DOHH2 (cell line): Measurements from ENCODE around the gene CUL7.

ENCODE experiments used
- EZH2phosphoT487 ChIP-seq: fragments of 200-600 bp; sonication (generic); IDR thresholded peaks from 2 replicates; pipeline ENCODE4 v1.6.1; 2017; ENCODE audit warnings: borderline replicate concordance, mild to moderate bottlenecking, antibody characterized with exemption, low read length, moderate library complexity, mixed read lengths
- TF ChIP-seq, protein P1 (sequence below): fragments of 200-600 bp; sonication (generic); IDR thresholded peaks from one replicate; pipeline ENCODE4 v1.5.1; 2014; ENCODE audit warnings: antibody characterized with exemption, mild to moderate bottlenecking, low read depth, low read length; ENCODE audit not compliant: poor library complexity, severe bottlenecking

DNA sequence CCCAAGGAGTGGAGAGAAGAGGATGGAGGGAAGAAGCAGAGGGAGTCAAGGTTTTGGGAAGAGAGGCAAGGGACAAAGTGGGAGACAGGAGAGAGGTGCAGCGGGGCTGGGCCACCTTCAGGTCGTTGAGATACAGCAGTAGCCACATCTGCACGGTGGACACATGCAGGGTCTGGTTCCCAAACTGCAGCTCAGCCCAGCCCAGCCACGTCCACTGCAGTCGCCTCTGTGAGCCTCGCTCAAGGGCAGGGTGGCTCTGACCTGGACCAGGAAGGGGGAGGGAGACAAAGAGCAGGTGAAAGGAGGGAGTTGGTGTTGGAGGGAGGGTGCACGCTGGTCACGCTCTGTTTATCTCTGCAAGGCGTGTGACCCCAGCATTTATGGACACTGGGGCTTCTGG is 14.9 kb downstream of the CUL7 start:
- TF ChIP-seq, protein P1, sequence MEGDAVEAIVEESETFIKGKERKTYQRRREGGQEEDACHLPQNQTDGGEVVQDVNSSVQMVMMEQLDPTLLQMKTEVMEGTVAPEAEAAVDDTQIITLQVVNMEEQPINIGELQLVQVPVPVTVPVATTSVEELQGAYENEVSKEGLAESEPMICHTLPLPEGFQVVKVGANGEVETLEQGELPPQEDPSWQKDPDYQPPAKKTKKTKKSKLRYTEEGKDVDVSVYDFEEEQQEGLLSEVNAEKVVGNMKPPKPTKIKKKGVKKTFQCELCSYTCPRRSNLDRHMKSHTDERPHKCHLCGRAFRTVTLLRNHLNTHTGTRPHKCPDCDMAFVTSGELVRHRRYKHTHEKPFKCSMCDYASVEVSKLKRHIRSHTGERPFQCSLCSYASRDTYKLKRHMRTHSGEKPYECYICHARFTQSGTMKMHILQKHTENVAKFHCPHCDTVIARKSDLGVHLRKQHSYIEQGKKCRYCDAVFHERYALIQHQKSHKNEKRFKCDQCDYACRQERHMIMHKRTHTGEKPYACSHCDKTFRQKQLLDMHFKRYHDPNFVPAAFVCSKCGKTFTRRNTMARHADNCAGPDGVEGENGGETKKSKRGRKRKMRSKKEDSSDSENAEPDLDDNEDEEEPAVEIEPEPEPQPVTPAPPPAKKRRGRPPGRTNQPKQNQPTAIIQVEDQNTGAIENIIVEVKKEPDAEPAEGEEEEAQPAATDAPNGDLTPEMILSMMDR = no peak
- TF ChIP-seq EZH2phosphoT487 = no peak
